ENCODE results near the gene SLC2A5.
A peak's percentile ranks its signal among the peaks of the same experiment; 100 is the strongest.

The SLC2A5 gene

DNA sequence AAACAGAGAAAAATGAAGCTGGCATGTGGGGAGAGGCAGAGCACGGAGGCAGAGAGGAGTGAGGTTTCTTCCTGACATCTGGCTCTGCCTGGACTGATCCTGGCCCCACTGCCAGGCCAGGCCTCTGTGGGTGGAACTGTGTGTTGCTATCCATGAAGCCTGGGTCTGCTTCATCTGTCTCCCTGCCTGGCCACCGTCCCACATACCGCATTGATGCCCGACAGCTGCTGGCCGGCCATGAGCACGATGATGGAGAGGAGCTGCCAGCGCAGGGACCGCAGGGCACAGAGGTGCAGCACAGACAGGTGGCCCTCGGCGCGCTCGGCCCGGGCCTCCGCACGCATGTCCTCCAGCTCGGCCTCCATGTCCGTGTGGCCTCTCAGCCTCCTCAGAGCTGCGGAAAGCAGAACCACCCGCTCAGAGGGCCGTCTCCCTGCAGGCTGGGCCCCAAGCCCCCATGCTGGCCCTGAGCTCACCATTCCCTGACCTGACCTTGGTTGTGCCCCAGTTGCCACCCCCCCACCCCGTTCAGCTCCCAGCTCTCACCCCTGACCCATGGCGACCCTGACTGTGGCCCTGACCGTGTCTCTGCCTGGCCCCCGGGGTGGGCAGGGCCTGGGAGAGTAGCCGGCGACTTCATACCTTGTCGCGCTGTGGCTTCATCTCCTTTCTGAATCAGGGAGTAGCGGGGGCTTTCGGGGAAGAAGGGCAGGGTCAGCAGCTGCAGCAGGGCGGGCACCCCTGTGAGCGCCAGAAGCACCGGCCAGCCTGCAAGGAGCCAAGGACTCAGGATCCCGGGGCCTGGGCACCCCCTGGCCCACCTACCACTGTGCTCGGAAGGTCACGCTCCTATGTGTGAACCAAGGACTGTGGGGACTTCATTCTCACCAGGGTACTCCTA is 54.7 kb downstream of the SLC2A5 start:
- TF ChIP-seq, protein P1, sequence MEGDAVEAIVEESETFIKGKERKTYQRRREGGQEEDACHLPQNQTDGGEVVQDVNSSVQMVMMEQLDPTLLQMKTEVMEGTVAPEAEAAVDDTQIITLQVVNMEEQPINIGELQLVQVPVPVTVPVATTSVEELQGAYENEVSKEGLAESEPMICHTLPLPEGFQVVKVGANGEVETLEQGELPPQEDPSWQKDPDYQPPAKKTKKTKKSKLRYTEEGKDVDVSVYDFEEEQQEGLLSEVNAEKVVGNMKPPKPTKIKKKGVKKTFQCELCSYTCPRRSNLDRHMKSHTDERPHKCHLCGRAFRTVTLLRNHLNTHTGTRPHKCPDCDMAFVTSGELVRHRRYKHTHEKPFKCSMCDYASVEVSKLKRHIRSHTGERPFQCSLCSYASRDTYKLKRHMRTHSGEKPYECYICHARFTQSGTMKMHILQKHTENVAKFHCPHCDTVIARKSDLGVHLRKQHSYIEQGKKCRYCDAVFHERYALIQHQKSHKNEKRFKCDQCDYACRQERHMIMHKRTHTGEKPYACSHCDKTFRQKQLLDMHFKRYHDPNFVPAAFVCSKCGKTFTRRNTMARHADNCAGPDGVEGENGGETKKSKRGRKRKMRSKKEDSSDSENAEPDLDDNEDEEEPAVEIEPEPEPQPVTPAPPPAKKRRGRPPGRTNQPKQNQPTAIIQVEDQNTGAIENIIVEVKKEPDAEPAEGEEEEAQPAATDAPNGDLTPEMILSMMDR (conservative IDR thresholded peaks at IDR 0.05; ENCODE audit: low read depth, low read length), result no peak
- H3K4me3 ChIP-seq (ENCODE audit: low read length), result no peak overlapping the region
- no peak for DNase-seq (ENCODE audit: low read depth)

DNA sequence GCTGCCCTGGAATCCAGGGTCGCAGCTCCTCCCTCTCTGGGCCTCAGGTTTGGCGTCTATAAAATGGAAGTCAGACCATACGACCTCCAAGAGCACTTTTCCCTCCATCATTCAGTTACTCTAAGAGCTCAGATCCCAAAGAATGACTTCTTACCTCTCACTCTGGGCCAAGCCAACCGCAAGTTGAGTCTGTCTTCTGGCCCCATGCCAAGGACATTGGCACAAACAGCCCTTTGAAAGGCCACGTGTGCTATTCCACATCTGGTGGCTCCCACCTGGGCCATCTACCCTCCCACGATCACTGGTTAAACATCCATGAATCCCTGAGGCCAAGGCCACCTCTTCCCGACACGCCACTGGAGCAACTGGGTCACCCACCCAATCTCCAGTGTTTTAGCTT is 55.6 kb downstream of the SLC2A5 start:
- no peak for DNase-seq (ENCODE audit: low read depth)
- TF ChIP-seq, protein P1 (conservative IDR thresholded peaks at IDR 0.05; ENCODE audit: low read depth, low read length), result no peak
- H3K4me3 ChIP-seq (ENCODE audit: low read length), result no peak overlapping the region

DNA sequence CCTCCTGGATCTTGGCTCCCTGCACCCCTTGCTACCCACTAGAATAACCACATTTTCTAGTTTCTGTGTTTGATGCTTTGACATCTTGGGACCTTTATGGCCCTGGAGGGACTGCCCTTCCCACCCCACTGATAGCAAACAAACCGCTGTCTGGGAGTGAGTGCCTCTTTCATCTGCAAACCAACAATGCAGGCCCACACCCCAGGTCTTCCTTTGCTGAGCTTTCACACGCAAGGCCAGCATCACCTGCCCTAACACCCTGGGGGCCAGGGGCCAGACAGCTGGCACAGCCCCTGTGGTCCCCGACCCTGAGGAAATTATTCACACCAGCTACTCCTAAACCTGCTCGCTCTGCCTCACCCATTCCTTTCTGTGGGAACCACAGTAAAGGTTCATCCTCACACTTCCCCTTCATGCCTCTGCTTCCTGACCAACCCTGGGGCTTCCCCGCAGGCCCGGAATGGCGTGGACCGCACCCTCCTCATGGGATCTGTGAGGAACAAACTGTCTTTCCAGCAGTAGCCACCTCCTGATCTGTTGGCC is 58.6 kb downstream of the SLC2A5 start:
- no peak overlapping the region for H3K4me3 ChIP-seq (ENCODE audit: low read length)
- TF ChIP-seq, protein P1 (conservative IDR thresholded peaks at IDR 0.05; ENCODE audit: low read depth, low read length), result no peak

DNA sequence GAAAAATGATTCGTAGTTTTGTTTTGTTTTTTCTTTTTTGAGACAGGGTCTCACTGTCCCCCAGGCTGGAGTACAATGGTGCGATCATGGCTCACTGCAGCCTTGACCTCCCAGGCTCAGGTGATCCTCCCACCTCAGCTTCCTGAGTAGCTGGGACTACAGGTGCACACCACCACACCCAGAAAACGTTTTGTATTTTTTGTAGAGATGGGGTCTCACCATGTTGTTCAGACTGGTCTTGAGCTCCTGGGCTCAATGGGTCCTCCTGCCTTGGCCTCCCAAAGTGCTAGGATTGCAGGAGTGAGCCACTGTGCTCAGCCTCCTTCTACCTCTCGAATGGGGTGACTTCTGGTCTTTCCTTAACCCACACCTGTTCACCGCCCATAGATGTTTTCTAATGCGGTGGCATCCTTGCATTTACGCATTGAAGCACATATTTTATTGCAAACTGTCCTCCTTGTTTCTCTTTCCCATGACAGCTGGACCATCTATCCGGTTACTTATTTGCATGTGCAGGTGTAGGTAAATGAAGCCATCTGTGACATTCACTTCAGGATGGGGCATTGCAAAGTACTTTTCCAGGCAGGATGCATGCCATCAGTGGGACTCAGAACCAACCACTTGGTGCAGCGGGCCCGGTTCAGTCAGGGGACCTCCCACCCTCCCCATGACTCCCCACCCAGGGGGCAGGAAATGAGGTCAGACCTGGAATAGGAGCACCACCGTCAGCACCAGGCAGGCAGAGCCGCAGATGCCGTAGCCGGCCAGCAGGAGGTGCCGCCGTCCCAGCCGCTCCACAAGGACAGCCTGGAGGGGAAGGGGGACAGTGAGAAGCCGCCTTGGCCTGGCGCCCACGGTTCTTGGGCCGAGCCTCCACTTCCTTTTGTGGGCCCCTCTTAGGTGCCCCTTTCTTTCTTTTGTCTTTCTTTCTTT is 59.7 kb downstream of the SLC2A5 start:
- DNase-seq (ENCODE audit: low read depth), result no peak
- no peak overlapping the region for H3K4me3 ChIP-seq (ENCODE audit: low read length)
- TF ChIP-seq, protein P1 (conservative IDR thresholded peaks at IDR 0.05; ENCODE audit: low read depth, low read length), result peak; percentile 78

More for the DNA sequence above, 58.6 kb downstream of the SLC2A5 start:
- DNase-seq (ENCODE audit: low read depth), result no peak

DNA sequence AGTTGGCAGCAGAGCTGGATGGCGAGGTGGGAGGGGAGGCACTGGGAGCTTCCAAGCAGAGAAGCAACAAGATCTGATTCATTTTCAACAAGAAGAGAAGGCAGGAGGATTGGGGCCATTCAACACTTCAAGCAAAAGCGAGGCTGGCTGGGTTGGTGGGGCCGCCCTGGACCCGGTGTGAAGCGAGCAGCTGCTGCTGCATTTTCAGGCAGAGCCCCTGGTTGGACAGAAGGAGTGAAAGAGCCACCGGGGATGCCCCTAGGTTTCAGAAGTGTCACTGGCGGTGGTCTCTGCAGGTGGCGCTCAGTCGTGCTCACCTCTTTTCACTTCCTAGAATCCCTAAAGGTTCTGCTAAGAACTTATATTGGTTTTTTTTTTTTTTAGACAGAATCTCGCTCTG is 61.2 kb downstream of the SLC2A5 start:
- TF ChIP-seq, protein P1 (conservative IDR thresholded peaks at IDR 0.05; ENCODE audit: low read depth, low read length), result no peak
- DNase-seq (ENCODE audit: low read depth), result no peak
- H3K4me3 ChIP-seq (ENCODE audit: low read length), result no peak overlapping the region

DNA sequence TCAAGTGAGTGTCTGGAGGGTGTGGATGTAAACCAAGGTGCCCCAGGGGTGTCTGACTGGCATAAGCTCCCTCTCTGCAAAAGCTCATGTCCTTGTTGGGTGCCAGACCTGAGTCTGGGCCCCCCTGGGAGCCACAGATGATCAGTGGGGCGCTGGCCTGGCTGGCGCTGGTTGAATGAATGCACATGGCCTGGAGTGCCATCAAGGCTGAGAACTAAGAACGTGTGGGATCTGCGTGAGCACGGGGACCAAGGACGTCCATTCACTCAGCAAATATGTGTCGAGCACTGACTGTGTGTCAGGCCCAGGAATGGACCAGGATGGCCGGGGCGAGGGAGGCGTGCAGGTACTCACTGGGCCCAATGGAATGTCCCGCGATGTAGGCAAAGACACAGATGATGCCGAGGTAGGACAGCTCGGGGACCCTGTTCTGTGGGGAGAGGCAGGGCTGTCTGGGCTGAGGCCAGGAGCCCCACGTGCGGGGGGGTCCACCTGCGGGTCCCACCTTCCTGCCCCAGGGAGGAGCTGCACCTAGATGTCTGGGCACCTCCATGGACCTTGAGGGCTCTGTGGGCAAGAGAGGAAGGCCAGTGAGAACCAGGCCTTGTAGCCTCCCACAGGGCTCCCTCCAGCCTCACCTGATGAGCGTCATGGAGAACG is 62.3 kb downstream of the SLC2A5 start:
- DNase-seq (ENCODE audit: low read depth), result no peak
- TF ChIP-seq, protein P1 (conservative IDR thresholded peaks at IDR 0.05; ENCODE audit: low read depth, low read length), result no peak
- H3K4me3 ChIP-seq (ENCODE audit: low read length), result no peak overlapping the region
